Embryonic facial prominence (tissue), 1 donor: Measurements from ENCODE around the gene MOK.

Source experiments
- DNase-seq: peaks from one replicate; pipeline ENCODE4 v3.0.0-alpha.2; 2016; ENCODE audit errors: extremely low spot score

The MOK gene

GRCh38 chr14:102225386-102225785 lies 79.6 kb downstream of the MOK start:
- DNase-seq = no peak

GRCh38 chr14:102223682-102224081 lies 81.3 kb downstream of the MOK start:
- DNase-seq = no peak

GRCh38 chr14:102222751-102223150 lies 82.2 kb downstream of the MOK start:
- DNase-seq = no peak

- DNase-seq = no peak
Observed at GRCh38 chr14:102222009-102222575, 82.9 kb downstream of the MOK start.

- DNase-seq = no peak
Observed at GRCh38 chr14:102221026-102221425, 83.9 kb downstream of the MOK start.

GRCh38 chr14:102220031-102220430 lies 84.9 kb downstream of the MOK start:
- DNase-seq = no peak

GRCh38 chr14:102219316-102219715 lies 85.6 kb downstream of the MOK start:
- no peak for DNase-seq

GRCh38 chr14:102218688-102219087 lies 86.3 kb downstream of the MOK start:
- DNase-seq = no peak

GRCh38 chr14:102217987-102218421 lies 87.0 kb downstream of the MOK start:
- DNase-seq = no peak

GRCh38 chr14:102217399-102217798 lies 87.6 kb downstream of the MOK start:
- no peak for DNase-seq

GRCh38 chr14:102215576-102216250 lies 89.3 kb downstream of the MOK start:
- DNase-seq = no peak

- DNase-seq = no peak
Observed at GRCh38 chr14:102215071-102215470, 89.9 kb downstream of the MOK start.

- no peak for DNase-seq
Observed at GRCh38 chr14:102213984-102214658, 90.8 kb downstream of the MOK start.

- no peak for DNase-seq
Observed at GRCh38 chr14:102213470-102213869, 91.5 kb downstream of the MOK start.

- no peak for DNase-seq
Observed at GRCh38 chr14:102212845-102213244, 92.1 kb downstream of the MOK start.

- DNase-seq = no peak
Observed at GRCh38 chr14:102212356-102212755, 92.6 kb downstream of the MOK start.

- DNase-seq = no peak
Observed at GRCh38 chr14:102211240-102211639, 93.7 kb downstream of the MOK start.

- no peak for DNase-seq
Observed at GRCh38 chr14:102210421-102211042, 94.4 kb downstream of the MOK start.

GRCh38 chr14:102209224-102209966 lies 95.6 kb downstream of the MOK start:
- DNase-seq = no peak

GRCh38 chr14:102208741-102209140 lies 96.2 kb downstream of the MOK start:
- DNase-seq = no peak

- DNase-seq = no peak
Observed at GRCh38 chr14:102207831-102208365, 97.1 kb downstream of the MOK start.

GRCh38 chr14:102206918-102207317 lies 98.0 kb downstream of the MOK start:
- no peak for DNase-seq
